ENCODE data around the gene GPBAR1. TPM values are rescaled to one million over a fixed set of nuclear protein-coding genes. Genes with fewer than 3 reads are reported as not detected.

GPBAR1 gene
- total and polyA plus RNA-seq, 9 of the 15 experiments (the other 6 are each of a cell fraction or from before 2014, with no cell fraction given) = not detected

- TF ChIP-seq SNAPC5 (CRISPR knock-in tag; IDR thresholded peaks at IDR 0.05) (no peak), HDAC6 (IDR thresholded peaks at IDR 0.05; ENCODE audit: low read depth, low read length) (no peak), RBFOX2 (IDR thresholded peaks at IDR 0.05; ENCODE audit: low read depth, low read length) (peak; percentile 29; the same call in 1 of the 2 replicates)
- H3K9me3 ChIP-seq (replicated peaks; ENCODE audit: control insufficient read depth, insufficient read depth, low read depth, low read length) = no peaks in the 10 kb centered on the region
- 0 out of 2 replicates have a peak, but pooled peaks cover 5% of the 10 kb centered on the region for H4K20me1 ChIP-seq (replicated peaks; ENCODE audit: control insufficient read depth, insufficient read depth, low read length)
- WGBS (ENCODE audit: insufficient coverage, low coverage, missing lambda C conversion rate) = 79% methylated on average over 9 of the region's 9 CpGs
- H3K79me2 ChIP-seq (ENCODE audit: control insufficient read depth, insufficient read depth, low read length) = peaks cover 12% of the 10 kb centered on the region
- no peak overlapping the region for H3K4me3 ChIP-seq
- no peak overlapping the region for H3K4me2 ChIP-seq (ENCODE audit: insufficient read depth, low read length)
- intact Hi-C loops (cut with micrococcal nuclease) (loop anchor here (10.0 kb wide), 1 partner anchor 369 kb away; no protein-coding TSS in a partner anchor), in situ Hi-C loops (cut with MboI) (no loop called here)
- peaks cover 80% of the 10 kb centered on the region for H3K36me3 ChIP-seq (ENCODE audit: control insufficient read depth, insufficient read depth, low read length)
- no peak for FAIRE-seq
- no peak for ATAC-seq
- no peaks in the 10 kb centered on the region for H3K27me3 ChIP-seq (ENCODE audit: control insufficient read depth in 2 of 2, insufficient read depth in 2 of 2, low read length in 2 of 2)
- no peak for DNase-seq (ENCODE audit: extremely low read depth in 1 of 4, low spot score in 3 of 4)
- H3K9ac ChIP-seq (ENCODE audit: insufficient read depth in 1 of 2, low read depth in 2 of 2, low read length in 2 of 2) = no peak overlapping the region
- ChIA-PET POLR2A (interaction anchor here (0.8 to 2.7 kb wide), 5 partner anchors 9 to 119 kb away, joined by 3 to 19 read pairs (median 10); no protein-coding TSS in a partner anchor), CTCF (ENCODE audit: low intra/inter-chr PET ratio) (no interaction called here)
- H3K9me1 ChIP-seq (ENCODE audit: control insufficient read depth, insufficient read depth, low read length) = no peaks in the 10 kb centered on the region
- H2AFZ ChIP-seq (ENCODE audit: low read depth, low read length) = no peak overlapping the region
- H3K27ac ChIP-seq (ENCODE audit: extremely low read depth, low read depth, low read length) = no peak overlapping the region; the same call in 2 of the 3 replicates
- BruUV-seq (replicated peaks) = no TSS peak
- peaks cover 0 to 24% of the 10 kb centered on the region in 2 experiments; a peak in 3 of 5 replicates for H3K4me1 ChIP-seq (replicated peaks in 1 of 2; ENCODE audit: control insufficient read depth in 2 of 2, insufficient read depth in 2 of 2, low read length in 2 of 2)
Measured at GRCh38 chr2:218275371-218276072, 14.7 kb downstream of the GPBAR1 start.

All from K562 (cell line).